Mesodermal cell (in vitro differentiated cells): ENCODE measurements around the gene ELMO1.

Experiments used
- H3K27ac ChIP-seq: 2 replicates; pipeline ENCODE4 v1.7.0; 2013; ENCODE audit warnings: mild to moderate bottlenecking, low read depth, low read length, moderate library complexity; ENCODE audit not compliant: severe bottlenecking
- H3K36me3 ChIP-seq: 2 replicates; pipeline ENCODE4 v1.7.1; 2013; ENCODE audit warnings: mild to moderate bottlenecking, low read length, moderate library complexity; ENCODE audit not compliant: control insufficient read depth, insufficient read depth
- H3K4me1 ChIP-seq: one replicate; pipeline ENCODE4 v1.7.1; 2013; ENCODE audit warnings: mild to moderate bottlenecking, low read length; ENCODE audit not compliant: insufficient read depth, control insufficient read depth, poor library complexity, severe bottlenecking
- H3K4me3 ChIP-seq: 2 replicates; pipeline ENCODE4 v1.7.0; 2013; ENCODE audit warnings: low read length, control low read depth, mild to moderate bottlenecking; ENCODE audit not compliant: insufficient read depth, poor library complexity, severe bottlenecking; ENCODE audit errors: extremely low read depth
- H3K9me3 ChIP-seq: 2 replicates; pipeline ENCODE4 v1.7.1; 2013; ENCODE audit warnings: mild to moderate bottlenecking, low read length, moderate library complexity; ENCODE audit not compliant: control insufficient read depth
- WGBS, 2 experiments: methylation state at CpG; one replicate each; pipeline ENCODE4 v1.1.5; 2013; ENCODE audit warnings: missing lambda C conversion rate in 2 of 2; ENCODE audit not compliant: insufficient coverage in 2 of 2; 5-methylcytosine and 5-hydroxymethylcytosine counted together

Gene ELMO1

GRCh38 chr7:37344886-37345579 lies 103.6 kb downstream of the ELMO1 start:
- peaks cover 14% of the 10 kb centered on the region for H3K4me1 ChIP-seq
- no peaks in the 10 kb centered on the region for H3K36me3 ChIP-seq
- WGBS, 2 experiments = 75 to 89% methylated on average over 4 to 7 of the region's 9 CpGs
- H3K9me3 ChIP-seq = no peaks in the 10 kb centered on the region
- H3K4me3 ChIP-seq = no peak overlapping the region
- H3K27ac ChIP-seq = peak overlapping the region; percentile 2

GRCh38 chr7:37342688-37343471 lies 105.8 kb downstream of the ELMO1 start:
- Histone ChIP-seq H3K36me3 (no peaks in the 10 kb centered on the region), H3K4me1 (peaks cover 14% of the 10 kb centered on the region), H3K4me3 (no peak overlapping the region), H3K27ac (peak overlapping the region; percentile 19), H3K9me3 (no peaks in the 10 kb centered on the region)
- 84 to 93% methylated on average over 12 to 13 of the region's 16 CpGs for WGBS, 2 experiments

GRCh38 chr7:37342176-37342687 lies 106.4 kb downstream of the ELMO1 start:
- 88 to 94% methylated on average over 7 to 8 of the region's 8 CpGs for WGBS, 2 experiments
- H3K9me3 ChIP-seq = no peaks in the 10 kb centered on the region
- H3K4me1 ChIP-seq = peaks cover 14% of the 10 kb centered on the region
- H3K4me3 ChIP-seq = no peak overlapping the region
- H3K27ac ChIP-seq = peak overlapping the region; percentile 19
- no peaks in the 10 kb centered on the region for H3K36me3 ChIP-seq

GRCh38 chr7:37341033-37341630 lies 107.5 kb downstream of the ELMO1 start:
- H3K36me3 ChIP-seq = no peaks in the 10 kb centered on the region
- 88 to 100% methylated on average over 3 to 5 of the region's 6 CpGs for WGBS, 2 experiments
- H3K4me1 ChIP-seq = peaks cover 14% of the 10 kb centered on the region
- H3K27ac ChIP-seq = no peak overlapping the region
- H3K4me3 ChIP-seq = no peak overlapping the region
- no peaks in the 10 kb centered on the region for H3K9me3 ChIP-seq

- 100% methylated on average over 1 of the region's 1 CpG for WGBS, 2 experiments
- Histone ChIP-seq H3K36me3 (no peaks in the 10 kb centered on the region), H3K4me1 (peaks cover 9% of the 10 kb centered on the region), H3K9me3 (no peaks in the 10 kb centered on the region), H3K4me3 (no peak overlapping the region), H3K27ac (no peak overlapping the region)
Measured at GRCh38 chr7:37338966-37339365, 109.7 kb downstream of the ELMO1 start.

- Histone ChIP-seq H3K36me3 (no peaks in the 10 kb centered on the region), H3K9me3 (no peaks in the 10 kb centered on the region)
- WGBS, 2 experiments = 93% methylated on average over 1 of the region's 1 CpG; no CpG with 5 or more reads in 1 of the 2 experiments
Measured at GRCh38 chr7:37337522-37337921, 111.1 kb downstream of the ELMO1 start.

GRCh38 chr7:37336259-37336658 lies 112.4 kb downstream of the ELMO1 start:
- no peak overlapping the region for H3K4me3 ChIP-seq
- 95 to 97% methylated on average over 4 of the region's 5 CpGs for WGBS, 2 experiments
- H3K36me3 ChIP-seq = no peaks in the 10 kb centered on the region
- H3K4me1 ChIP-seq = no peaks in the 10 kb centered on the region
- no peaks in the 10 kb centered on the region for H3K9me3 ChIP-seq
- H3K27ac ChIP-seq = no peak overlapping the region

More at GRCh38 chr7:37337522-37337921, 111.1 kb downstream of the ELMO1 start:
- H3K27ac ChIP-seq = no peak overlapping the region
- H3K4me3 ChIP-seq = no peak overlapping the region
- peaks cover 3% of the 10 kb centered on the region for H3K4me1 ChIP-seq

- Histone ChIP-seq H3K36me3 (peaks cover 5% of the 10 kb centered on the region), H3K4me1 (no peaks in the 10 kb centered on the region), H3K4me3 (no peak overlapping the region), H3K27ac (no peak overlapping the region), H3K9me3 (peaks cover 5% of the 10 kb centered on the region)
- no CpG with 5 or more reads among the region's 1 CpG for WGBS, 2 experiments
Measured at GRCh38 chr7:37333075-37333474, 115.6 kb downstream of the ELMO1 start.

- H3K9me3 ChIP-seq = peaks cover 5% of the 10 kb centered on the region
- no peak overlapping the region for H3K4me3 ChIP-seq
- H3K4me1 ChIP-seq = no peaks in the 10 kb centered on the region
- H3K27ac ChIP-seq = no peak overlapping the region
- 94 to 96% methylated on average over 7 of the region's 9 CpGs for WGBS, 2 experiments
- H3K36me3 ChIP-seq = peaks cover 5% of the 10 kb centered on the region
Measured at GRCh38 chr7:37332243-37333016, 116.2 kb downstream of the ELMO1 start.

- 50% methylated on average over 2 of the region's 2 CpGs for WGBS, 2 experiments
- peaks cover 5% of the 10 kb centered on the region for H3K36me3 ChIP-seq
Measured at GRCh38 chr7:37330775-37331174, 117.9 kb downstream of the ELMO1 start.

More at GRCh38 chr7:37330775-37331174, 117.9 kb downstream of the ELMO1 start:
- H3K27ac ChIP-seq = no peak overlapping the region
- no peaks in the 10 kb centered on the region for H3K4me1 ChIP-seq
- no peak overlapping the region for H3K4me3 ChIP-seq
- H3K9me3 ChIP-seq = peaks cover 5% of the 10 kb centered on the region
